ENCODE data around the gene ARID5A.
"Not testable (repeated sequence)": the region's sequence is repeated elsewhere in the genome, so short reads cannot be mapped to it uniquely, and the experiment has no call there.

Gene ARID5A

DNA sequence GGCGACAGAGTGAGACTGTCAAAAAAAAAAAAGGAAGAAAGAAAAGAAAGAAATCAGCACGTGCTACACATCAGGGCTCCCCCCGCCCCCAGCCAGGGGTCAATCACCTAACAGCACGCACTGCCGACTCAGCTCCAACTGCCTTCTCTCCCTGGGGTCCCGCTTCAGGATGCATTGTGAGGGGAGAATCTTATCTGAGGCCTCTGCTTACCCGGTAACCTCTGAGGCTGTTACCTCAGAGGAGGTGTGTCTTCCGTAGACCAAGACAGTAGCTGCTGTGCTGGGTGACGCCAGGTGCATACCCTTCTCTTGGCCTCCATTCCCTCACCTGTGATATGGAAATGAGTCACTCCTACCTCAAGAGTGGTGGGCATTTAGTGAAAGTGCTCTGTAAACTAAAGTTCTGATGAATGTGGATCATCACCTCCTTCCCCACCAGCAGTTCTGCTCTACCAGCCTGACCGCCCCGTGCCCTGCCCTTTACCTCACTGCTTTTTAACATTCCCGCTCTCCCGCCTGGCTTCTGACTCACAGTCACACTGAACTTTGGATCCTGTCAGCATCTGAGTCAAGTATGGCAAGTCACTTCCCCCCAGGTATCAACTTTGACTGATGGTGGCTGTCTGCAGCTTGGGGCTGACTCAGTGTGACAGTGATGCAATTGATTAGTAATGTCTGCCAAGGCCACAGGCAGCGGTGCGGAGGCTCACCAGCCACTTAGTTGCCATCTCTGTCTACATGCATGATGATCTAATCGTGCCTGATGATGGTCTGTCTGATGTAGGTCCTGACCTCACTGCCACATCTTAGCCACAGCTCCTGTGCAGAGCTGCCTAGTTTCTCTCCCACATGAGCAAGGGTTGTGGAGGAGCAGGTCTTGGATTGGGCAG is 20.1 kb downstream of the ARID5A start:
- DNase-seq (ENCODE audit: low spot score): peak; percentile 48

DNA sequence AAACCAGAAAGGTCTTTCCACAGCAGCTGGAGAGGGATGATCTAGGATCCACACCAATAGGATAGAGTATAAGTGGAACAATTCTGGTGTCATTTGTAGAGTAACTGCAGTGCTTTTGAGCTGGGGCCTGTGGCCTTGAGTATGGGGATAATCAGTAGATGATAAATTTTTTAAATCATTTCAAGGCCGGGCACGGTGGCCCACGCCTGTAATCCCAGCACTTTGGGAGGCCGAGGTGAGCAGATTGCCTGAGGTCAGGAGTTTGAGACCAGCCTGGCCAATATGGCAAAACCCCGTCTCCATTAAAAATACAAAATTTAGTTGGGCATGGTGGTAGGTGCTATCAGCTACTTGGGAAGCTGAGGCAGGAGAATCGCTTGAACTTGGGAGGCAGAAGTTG is 20.9 kb downstream of the ARID5A start:
- not testable (repeated sequence) for DNase-seq (ENCODE audit: low spot score)

DNA sequence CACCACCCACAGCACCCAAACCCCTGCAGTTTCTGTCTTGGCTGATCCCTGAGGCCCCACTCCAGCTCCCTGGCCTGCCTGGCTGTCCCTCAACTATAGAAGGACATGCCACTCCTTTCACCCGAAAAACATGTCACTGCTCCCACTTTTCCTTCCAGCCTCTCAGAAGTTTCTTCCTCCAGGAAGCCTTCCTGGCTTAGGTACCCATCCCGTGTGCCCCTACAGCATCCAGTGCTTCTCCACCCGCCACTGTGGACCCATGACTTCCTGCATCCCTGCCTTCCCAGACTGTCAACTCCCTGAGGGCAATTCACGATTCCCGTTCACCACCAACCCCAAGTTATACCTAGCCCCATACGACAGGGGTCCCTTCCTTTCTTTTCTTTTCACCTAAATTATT is 21.5 kb downstream of the ARID5A start:
- DNase-seq (ENCODE audit: low spot score): no peak

DNA sequence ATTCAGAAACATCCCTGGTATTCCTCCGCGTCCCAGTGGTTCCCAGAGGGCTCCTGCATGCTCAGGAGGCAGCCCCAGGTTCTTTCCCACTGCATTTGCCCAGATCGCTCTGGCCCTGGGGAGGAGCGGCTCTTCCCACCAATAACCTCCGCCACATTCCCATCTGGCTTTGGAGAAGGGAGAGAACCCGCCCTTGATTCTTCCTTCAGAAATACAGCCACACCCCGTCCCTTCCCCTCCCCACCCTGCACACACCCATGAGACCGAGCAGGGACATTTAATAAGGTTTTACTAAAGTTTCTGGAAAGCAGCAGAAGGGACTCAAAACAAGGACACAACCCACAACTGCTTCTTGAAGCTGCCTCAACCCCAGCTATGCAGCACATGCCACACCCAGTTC is 21.9 kb downstream of the ARID5A start:
- DNase-seq (ENCODE audit: low spot score): no peak

DNA sequence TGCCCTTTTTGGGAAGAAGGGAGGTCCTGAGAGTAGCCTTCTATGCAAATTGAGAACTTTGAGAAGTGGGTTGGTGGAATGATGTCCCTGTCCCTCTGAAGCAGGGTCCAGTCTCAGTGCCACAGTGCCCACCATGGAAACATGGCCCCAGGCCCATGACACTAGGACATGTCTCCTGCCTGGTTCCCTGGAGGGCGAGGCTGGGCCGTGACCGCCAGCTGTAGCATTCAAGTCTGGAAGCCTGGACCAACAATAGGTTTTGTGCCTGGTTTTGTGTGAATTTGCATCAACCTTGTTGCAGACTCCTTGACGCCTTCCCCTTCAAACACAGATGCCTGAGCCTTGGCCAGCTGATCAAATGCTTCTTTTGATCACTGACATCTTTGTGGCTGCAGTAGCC is 27.5 kb downstream of the ARID5A start:
- DNase-seq (ENCODE audit: low spot score): no peak

DNA sequence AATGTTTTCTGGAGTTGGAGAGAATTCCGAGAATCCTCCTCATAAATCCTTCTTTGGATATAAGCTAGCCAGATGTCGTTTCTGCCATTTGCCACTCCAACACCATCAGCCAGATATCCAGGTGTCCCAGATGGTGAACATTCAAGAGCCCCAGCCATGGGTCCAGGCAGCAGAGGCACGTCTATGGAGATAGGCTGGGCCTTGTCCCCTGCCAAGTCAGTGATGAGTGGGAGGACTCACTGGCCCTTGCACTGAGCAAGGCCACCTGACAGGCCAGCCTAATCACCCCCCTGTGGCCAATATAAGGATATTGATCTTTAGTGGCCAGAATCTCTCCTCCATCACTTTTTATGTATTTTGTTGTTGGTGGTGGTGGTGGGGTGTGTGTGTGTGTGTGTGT is 28.0 kb downstream of the ARID5A start:
- DNase-seq (ENCODE audit: low spot score): no peak

DNA sequence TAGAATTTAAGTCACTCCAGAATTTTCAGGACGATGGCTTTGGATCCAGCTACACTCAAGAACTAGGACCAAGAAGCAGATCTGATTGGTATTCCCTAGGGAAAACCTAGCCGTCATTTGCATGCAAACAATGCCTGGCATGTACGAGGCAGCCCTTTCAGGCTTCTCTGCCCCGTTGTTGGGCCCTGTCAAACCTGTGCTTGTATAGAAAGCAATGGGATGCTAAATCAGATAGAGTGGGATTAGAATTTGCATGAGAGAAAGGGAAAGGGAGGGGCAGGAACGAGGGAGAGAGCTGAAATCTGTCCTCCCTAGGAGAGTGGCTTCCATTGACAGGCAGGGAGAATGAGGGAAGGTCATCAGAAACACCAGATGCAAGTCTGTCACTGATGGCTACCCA is 28.6 kb downstream of the ARID5A start:
- no peak for DNase-seq (ENCODE audit: low spot score)

DNA sequence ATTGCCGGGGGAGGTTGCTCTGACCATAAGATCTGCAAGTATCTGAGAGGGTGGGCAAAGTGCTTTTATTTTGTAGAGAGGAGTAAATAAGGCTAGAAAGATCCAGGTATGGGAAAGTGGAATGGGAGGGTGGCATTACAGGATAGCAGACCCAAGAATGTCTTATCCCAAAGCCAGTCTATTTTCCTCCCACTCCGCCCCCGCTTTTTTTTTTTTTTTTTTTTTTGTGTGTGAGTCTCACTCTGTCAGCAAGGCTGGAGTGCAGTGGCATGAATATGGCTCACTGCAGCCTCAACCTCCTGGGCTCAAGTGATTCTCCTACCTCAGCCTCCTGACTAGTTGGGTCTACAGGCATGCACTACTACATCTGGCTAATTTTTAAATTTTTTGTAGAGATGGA is 31.5 kb downstream of the ARID5A start:
- DNase-seq (ENCODE audit: low spot score): no peak

DNA sequence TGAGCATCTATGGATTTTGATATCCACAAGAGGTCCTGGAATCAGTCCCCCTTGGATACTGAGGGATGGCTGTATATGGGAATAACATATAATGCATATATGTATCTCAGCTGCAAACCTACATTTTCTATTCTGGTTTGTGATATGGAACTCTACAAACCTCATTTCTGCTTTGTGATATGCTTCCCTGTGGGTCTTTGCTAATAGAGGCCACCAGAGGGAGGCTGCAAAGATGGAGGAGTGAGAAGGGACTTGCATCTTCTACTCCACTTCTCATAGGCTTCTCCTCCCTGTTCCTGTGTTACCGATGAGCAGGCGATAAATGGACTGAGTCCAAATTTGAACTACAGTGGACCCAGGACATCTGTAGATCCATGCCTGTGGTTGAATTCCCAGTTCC is 37.8 kb downstream of the ARID5A start:
- no peak for DNase-seq (ENCODE audit: low spot score)

DNA sequence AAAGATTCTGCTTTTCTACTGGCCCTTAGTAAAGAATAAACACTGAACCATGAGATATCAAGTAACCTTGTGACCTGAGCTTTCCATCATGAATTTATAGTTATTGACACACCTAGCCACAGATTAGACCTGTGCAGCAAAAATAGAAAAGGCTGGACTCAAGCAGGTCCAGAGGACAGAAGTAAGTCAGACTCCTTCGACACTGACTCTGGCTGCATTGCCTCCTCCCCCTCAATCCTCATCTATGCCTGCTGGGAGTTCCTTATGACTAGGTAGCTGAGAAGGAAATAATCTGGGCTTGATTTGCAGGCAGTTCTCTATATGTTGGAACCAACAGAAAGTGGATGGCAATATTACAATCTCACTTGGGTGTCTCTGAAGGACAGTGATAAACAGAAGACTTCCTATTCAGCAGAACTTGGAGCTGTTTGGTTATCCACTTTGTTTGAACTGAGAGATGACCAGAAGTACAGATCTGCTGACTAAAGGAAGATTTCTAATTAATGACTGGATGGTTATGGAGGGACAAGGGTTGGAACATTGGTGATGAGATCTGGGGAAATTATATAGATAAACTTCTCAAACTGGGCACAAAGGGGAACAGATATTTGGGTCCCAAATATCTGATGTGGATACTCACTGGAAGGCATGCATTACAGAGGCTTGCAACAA is 39.4 kb downstream of the ARID5A start:
- no peak for DNase-seq (ENCODE audit: low spot score)

DNA sequence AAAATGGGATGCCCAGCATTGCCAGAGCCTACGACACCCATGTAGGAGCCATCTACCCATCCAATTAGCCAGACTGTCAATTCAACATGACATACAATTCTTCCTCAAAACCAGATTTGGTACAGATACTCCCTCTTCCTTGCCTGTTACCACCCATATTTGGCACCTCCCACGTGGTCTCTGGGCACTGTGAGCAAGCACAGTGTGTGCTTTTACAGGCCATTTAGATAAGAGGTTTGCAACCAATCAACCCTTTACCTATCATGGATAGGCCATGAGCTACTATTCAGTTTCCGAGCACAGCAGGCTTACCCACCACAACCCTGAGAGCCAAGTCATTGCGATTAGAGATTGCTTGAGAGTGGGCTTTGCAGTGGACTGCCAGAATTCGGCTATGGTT is 40.9 kb downstream of the ARID5A start:
- no peak for DNase-seq (ENCODE audit: low spot score)

DNA sequence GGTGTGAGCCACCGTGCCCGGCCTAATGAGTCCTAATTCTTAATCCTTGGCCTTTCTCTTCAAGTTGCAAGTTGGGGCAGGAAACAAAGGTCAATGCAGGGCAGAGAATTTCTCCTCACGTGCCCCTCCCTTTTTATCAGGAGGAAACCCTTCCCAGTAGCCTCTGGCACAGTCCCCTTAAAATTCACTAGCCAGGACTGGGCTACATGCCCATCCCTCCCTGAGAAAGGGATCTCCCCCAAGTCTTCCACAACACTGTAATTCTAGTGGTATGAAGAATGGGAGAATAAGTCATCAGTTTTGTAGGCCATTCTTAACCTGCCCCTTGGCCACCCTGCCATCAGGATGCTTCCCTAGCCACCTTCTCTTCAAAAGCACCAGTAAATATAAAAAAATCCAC is 42.2 kb downstream of the ARID5A start:
- no peak for DNase-seq (ENCODE audit: low spot score)

DNA sequence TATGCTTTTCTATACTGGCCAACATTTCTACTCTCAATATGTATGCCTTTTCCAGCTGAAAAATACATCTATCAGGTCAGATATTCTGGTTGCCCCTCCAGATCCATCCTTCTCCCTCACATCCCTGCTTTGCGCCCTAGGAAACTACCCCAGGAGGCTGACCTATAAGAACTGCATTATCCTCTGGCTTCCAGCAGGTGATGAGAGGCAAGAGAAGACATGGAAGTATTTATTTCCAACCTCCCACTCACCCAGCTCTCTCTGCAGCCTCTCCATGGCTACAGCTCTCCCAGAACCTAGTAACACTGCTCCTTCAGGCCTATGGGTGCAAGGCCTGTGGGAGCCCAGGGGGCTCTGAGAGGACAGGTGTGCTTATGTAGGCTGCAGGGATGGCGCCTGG is 42.9 kb downstream of the ARID5A start:
- DNase-seq (ENCODE audit: low spot score): no peak

DNA sequence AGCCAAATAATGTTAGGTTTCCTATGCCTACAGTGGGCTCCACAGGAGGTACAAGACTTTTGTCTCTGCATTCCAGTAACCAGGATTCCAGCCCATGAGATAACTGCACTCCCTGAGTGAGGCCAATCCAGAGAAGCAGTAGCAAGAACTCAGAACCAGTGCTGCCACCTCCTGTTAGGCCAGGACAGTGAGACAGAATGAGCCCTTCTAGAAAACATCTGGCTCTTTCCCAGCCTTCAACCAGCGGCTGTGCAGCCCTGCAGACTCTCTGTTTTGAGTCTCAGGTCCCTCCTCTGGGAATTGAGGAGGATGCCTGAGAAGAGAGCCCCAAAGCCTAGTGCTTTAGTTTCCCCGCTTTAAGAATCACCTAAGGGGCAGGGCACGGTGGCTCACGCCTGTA is 44.2 kb downstream of the ARID5A start:
- DNase-seq (ENCODE audit: low spot score): no peak

DNA sequence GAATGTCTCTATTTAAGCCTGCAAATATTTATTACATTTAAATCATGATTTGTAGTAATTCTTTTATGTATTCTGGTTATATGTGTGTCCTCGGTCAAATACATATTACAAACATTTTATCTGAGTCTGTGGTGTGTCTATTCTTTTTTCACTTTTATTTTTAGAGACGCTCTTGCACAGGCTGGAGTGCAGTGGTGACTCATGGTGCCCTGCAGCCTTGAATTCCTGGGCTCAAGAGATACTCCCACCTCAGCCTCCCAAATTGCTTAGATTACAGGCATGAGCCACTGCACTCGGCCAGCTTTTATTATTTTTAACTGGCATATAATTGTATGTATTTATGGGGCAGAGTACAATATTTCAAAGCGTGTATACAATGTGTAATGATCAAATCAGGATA is 47.5 kb downstream of the ARID5A start:
- no peak for DNase-seq (ENCODE audit: low spot score)

DNA sequence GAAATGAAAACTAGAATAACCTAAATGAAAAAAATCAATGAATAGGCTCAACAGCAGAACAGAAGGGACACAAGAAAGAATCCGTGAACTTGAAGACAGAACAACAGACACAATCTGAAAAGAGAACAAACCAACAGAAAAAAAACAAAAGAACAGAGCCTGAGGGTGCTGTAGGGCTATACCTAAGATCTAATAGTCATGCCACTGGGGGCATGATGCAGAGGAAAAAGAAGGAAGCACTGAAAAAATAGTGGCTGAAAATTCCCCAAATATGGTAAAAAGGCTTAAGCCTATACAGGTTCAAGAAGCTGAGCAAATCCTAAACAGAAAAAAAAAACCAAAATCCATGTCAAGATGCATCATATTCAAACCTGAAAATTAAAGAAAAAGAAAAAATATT is 51.3 kb downstream of the ARID5A start:
- no peak for DNase-seq (ENCODE audit: low spot score)

DNA sequence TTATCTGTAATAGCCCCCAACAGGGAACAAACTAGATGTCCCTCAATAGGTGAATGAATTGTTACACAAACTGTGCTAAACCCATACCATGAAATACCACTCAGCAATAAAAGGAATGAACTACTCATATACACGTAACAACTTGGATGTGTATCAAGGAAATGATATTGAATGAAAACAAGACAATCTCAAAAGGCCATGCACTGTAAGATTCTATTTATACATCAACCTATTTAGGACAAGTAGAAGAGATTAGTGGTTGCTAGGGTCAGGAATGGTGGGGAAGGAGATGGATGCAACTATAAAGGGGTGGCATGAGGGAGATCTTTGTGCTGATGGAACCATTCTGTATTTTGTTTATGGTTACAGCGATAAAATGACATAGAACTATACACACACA is 54.5 kb downstream of the ARID5A start:
- no peak for DNase-seq (ENCODE audit: low spot score)

DNA sequence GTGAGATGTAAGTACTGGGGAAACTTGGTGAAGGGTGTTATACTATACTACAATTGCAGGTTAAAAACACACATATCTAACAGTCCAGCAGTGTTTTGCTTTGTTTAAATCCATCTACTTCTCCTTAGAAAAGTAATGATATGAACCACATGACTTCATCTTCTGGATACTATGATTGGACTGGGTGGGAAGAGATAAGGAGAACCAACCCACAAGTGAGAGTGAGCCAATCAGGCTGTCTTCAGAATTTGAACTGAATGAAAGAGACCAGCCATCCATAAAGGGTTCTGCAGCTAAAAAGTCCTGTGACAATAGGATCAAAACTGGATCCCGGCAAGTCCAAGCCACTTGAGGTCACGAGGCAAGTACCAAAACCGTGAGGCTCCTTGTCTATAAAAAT is 54.9 kb downstream of the ARID5A start:
- DNase-seq (ENCODE audit: low spot score): no peak

DNA sequence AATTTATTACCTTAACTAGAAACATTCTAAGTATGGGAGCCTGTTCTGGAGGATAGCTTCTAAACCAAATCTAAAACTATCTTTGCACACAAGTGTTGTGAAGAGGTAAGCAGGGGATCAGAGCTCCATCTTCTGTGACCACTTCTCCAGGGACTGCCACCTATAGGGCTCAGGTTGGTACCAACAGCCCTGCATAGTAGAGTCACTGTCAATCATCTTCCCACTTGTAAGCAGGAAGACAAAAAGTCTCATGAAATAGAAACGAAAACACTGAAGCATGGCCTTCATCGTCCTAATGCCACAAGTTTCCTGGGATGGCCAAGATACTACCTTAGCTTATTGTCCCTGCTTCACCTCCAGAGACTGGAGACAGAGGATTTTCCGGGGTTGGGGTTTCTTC is 57.7 kb downstream of the ARID5A start:
- no peak for DNase-seq (ENCODE audit: low spot score)

DNA sequence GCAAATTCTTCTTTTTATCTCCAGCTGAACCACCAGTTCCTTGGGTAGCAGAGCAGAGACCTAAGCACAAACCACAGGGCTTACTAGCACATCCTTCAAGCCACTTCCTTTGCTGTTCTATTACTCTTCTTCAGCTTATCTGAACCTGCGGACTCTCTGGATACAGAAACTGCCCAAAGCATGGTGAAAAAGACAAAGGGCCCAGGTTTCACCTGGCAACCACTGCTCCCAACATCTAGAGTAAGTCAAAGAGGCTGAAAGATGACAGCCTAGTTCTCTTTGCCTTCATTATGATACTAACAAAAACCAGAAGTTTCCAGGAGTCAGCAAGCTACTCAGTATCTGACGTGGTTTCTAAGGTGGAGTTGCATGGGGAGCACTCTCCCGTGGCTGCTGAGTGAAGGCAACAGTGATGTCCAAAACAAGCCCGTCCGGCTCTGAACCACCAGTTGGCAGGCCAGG is 58.2 kb downstream of the ARID5A start:
- no peak for DNase-seq (ENCODE audit: low spot score)

DNA sequence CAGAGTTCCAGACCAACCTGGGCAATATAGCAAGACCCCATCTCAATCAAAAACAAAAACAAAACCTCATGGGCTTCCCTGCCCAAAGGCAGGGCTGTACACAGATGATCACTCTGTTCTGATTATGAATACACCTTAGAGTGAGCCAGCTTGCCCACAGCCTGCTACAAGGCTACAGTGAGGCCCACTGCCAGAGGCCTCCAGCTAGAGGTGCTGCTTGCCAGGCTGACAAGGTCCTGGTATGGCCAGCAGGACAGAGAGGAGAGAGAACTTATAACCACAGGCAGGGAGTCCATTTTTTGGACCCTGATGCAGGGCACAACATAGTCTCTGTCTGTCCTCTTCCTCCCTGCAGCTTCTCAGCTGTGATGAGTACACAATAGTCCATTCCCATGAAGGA is 60.0 kb downstream of the ARID5A start:
- no peak for DNase-seq (ENCODE audit: low spot score)

DNA sequence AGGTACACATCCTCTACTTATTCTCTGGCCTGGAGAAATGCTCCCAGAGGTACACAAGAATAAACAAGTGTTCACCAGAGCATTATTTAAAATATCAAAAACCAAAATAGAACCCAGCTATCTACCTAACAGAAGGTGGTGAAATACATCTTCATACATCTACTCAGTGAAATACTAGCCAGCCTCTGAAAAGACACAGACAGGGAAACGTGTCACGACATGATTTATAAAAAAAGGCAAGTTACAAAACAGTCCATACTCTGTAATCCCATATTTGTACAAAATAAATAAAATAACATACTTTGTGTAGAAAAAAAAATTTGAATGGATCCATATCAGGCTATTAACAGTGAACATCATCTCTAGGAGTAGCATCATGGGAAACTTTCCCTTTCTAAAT is 63.4 kb downstream of the ARID5A start:
- no peak for DNase-seq (ENCODE audit: low spot score)

DNA sequence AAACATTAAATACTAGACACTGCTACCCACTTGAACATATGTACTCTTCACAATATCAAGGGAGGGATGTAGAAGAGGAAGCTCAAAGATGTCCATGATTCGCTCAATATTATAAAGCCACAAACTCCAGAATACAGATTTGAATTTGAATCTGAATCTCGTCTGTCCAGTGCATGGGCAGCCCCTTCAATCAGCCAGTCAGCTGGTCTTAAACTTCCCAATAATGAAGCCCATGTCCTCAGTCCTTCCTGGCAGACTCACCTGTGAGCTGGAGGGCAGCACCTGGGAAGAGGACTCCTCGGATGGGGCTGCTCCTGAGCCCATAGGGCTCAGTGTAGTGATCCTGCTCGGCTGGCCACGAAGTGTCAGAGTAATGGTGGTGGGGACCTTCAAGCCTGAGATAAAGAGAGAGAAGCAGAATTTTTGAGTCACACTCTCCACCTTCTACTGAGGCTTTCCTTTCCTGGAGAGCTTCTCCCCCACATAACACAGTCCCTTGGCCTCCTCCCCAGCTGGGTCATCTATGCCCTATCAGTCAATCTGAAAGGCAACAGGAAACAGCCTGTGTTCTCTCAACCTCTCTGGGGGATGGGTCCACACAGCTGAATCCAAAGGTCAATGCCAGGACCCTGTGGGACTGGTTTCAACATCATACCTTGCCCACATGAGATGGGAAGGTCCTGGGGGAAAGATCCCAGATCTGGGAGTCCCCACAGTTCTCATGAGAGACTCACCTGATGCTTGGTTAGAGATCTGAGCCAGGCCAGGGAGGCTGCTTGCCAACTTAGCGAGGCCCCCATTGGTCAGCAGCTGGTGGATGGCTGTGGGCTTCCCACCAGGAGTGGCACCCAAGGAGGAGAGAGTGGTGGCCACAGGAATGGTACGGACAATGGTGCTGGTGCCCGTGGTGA is 65.1 kb downstream of the ARID5A start:
- DNase-seq (ENCODE audit: low spot score): no peak
